Superior temporal gyrus (tissue), 1 donor: ENCODE data around the gene RNF114.
A peak's percentile ranks its signal among the peaks of the same experiment; 100 is the strongest.
"Not testable (repeated sequence)": the region's sequence is repeated elsewhere in the genome, so short reads cannot be mapped to it uniquely, and the experiment has no call there.

Source experiments
- DNase-seq: peaks from one replicate; pipeline ENCODE4 v3.0.0-alpha.2; 2016; ENCODE audit errors: extremely low spot score

The RNF114 gene

DNA sequence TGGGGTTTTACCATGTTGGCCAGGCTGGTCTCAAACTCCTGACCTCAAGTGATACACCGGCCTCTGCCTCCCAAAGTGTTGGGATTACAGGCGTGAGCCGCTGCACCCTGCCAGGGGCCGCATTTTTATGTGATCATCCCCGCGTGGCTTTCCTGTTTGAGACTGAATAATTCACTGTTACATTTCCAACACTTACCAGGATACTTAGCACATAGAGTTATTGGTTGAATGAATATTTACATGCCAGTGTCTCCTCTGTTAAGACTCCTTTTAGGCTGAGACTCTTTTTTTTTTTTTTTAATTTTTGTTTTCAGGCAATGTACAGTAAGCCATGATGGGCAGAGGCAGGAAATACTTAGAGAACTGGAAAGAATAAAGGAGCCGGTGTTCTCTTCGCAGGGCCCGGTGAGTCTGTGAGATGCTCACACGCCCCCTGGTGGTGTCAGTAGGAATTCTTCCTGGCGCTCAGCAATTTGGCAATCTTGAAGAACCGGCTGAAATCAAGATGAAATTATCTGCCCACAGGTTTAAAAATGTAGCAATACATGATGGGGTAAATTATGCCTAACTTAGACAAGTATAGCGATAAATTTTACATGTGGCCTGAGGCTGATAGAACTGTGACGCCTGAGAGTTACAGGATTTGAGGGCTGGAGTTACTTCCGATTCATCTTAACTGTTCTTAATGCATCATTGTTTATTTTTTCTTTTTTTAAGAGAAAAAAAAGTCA, 7.6 kb upstream of the RNF114 start:
- peak; percentile 96 for DNase-seq

DNA sequence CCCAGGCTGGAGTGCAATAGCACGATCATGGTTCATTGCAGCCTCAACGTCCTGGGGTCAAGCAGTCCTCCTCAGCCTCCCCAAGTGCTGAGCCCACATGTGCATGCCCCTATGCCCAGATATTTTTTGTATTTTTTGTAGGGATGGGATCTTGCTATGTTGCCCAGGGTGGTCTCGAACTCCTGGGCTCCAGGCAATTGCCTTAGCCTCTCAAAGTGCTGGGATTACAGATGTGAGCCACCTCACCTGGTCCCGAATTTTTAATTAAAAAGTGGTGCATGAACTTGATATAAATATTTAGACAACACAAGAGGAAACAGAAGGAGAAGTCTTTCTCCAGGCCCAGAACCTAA, 7.1 kb upstream of the RNF114 start:
- DNase-seq, result no peak

DNA sequence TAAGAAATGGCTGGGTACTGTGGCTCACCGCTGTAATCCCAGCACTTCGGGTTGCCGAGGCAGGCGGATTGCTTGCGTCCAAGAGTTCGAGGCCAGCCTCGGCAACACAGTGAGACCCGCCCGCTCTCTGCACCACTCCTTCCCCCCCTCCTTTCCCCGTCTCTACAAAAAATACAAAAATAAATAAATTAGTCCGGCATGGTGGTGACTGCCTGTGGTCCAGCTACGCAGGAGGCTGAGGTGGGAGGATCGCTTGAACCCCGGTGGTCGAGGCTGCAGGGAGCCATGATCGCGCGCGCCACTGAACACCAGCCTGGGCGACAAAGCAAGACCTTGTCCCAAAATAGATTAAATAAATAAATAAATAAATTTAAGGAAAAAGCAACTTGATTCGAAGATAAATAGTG, 448 bp upstream of the RNF114 start:
- no peak for DNase-seq

DNA sequence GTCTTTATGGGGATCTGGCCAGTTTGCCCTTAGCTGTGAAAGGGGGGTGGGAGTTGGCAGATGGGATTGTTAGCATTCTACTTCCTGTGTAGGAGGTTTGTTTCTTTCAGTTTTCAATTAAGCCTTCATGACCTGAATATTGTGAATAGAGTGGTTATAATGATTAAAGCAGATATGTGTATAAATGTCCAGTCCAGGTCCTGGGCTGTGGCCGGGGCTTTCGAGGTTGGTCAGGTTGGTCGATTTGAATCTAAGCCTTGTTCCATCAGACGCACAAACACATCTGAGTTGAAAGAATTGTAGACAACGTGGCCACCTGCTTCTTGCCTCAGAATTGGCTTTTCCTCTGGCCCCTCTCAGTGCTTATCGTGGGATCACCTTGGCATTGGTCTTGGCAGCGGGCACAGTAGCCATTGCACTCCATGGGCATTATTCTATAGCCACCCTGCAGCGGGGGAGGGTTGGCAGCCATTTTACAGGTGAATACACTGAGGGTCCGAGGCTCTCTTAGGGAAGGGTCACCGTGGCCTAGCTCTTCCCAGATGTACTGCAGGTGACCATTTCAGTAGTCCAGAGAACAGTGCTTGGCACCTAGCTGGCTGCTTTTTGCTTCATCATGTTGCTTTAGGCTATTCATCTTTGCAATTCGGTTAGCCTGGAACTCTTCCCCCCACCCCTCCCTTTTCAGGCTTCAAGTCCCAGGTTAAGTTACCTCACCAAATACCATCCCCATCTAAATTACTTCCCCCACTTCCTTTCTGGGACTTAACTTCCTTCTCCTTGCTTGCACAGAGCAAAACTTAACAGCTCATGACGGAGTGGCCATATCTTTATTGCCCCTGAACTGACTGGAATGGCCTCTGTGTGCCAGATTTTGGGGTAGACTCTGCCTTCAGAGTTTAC, 1.1 kb downstream of the RNF114 start:
- no peak for DNase-seq

DNA sequence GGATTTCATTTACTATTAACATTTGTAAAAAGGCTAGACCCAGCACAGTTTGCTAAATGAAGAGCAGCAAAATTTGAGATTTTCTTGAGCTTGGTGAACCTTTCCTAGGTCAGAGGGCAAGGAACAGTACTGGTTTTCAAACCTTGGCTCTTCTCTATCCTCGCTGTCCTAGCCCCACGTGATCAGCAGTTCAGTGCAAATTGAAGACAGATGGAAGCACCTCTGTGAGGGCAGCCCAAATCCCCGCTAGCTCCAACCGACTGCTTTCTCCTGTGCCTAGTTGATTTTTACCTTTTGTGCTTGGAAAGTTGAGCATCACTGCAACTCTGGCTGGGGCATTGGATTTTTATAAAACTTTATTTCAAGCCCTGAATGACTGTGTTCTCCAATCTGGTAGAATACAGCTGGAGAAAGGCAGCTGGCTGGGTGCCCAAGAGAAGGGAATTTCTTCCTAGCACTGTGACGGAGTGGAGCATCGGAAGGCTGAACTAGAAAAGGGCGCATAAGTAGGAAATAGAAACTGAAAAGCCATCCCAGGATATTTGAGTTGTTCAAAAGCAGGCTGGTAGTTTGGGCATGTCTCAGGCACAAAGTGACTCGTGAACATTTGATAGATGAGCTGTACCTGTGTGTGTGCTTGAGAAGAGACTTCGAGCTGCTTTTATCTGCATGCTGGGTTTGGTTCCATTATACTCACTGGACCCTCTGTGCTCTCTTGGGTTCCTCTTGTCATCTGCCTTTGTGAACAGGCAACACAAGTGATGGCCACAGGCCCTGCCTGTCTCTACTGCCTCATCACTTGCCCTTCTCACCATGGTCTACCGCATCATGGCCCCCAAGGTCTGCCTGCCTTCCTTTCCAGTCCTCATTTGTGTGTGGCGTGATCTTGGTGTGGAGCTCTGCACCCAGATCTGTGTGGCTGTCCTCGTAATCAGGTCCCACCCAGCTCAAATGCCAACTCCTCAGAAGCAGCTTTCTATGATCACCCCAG, 2.3 kb downstream of the RNF114 start:
- DNase-seq, result peak; percentile 48

DNA sequence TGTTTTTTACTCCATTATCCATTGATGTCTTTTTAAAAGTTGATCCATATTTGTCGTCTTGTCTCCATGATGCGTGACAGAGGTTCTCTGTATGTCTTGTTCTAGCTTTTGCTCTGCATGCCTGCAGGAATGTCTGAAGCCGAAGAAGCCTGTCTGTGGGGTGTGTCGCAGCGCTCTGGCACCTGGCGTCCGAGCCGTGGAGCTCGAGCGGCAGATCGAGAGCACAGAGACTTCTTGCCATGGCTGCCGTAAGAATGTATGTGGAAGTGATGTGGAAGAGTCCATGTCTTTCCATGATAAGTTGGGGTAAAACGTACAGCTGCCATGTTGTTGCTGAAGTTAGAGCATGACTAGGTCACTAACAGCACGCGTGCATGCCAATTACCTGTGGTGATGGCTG, 5.3 kb downstream of the RNF114 start:
- no peak for DNase-seq

DNA sequence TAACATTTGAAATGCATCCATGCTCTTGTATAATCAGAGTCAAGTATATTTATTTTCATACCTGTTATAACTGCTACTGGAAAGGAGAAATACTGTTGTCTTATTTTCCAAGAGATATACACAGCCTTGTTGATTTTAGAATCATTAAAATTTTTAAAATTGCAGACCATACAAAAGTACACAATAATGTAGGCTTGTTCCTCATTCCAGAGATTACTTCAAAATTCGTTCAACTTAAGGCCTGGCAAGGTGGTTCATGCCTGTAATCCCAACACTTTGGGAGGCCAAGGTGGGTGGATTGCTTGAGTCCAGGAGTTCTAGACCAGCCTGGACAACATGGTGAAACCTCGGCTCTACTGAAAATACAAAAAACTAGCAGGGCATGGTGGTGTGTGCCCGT, 6.1 kb downstream of the RNF114 start:
- no peak for DNase-seq

DNA sequence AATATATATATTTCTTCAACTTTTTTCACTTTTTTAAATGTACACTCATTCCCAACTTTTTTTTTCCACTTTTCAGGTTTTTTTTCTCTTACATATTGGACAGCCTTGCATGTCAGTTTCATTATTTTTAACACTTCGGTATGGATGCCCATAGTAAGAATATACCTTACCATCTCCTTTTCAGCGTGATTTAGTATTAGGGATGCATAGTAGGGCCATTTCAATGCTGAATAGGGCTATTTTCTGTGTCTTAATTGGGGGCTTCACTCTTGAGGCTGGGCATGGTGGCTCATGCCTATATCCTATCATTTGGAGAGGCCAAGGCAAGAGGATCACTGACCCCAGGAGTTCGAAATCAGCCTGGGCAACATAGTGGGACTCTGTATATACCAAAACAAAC, 6.7 kb downstream of the RNF114 start:
- no peak for DNase-seq

DNA sequence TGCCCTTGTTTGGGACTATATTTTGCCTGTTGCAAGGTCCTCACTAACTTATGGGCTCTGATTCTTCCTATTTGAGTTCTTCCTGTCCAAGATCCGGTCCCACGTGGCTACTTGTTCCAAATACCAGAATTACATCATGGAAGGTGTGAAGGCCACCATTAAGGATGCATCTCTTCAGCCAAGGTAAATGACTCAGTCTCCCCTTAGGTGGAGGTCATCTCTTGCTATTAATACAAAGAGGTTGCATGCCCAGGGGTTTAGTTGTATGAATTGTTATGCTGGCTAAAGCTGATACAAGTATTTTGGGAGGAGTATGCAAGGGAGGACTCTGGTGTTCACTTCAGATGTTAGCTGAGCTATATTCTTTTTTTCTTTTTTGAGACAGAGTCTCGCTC, 9.1 kb downstream of the RNF114 start:
- DNase-seq, result no peak

DNA sequence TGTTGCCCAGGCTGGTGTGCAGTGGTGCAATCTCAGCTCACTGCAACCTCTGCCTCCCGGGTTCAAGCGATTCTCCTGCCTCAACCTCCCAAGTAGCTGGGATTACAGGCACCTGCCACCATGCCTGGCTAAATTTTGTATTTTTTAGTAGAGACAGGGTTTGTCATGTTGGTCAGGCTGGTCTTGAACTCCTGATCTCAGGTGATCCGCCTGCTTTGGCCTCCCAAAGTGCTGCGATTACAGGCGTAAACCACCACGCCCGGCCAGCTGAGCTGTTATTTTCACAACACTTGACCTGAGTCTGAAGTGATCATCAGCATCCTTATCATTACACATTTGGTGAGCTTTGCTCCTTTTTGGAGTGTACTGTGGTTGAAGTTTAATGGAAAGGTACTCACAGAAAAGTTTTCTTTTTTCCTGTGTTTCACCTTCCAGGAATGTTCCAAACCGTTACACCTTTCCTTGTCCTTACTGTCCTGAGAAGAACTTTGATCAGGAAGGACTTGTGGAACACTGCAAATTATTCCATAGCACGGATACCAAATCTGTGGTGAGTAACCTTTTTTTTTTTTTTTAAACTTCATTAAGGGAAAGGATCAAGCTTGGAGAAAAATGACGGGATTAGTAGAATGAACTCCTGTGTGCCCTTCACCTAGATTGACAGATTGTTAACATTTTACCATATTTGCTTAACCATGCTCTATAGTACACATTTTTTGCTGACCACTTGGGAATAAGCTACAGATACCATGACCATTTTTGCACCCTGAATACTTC, 9.7 kb downstream of the RNF114 start:
- DNase-seq, result no peak

DNA sequence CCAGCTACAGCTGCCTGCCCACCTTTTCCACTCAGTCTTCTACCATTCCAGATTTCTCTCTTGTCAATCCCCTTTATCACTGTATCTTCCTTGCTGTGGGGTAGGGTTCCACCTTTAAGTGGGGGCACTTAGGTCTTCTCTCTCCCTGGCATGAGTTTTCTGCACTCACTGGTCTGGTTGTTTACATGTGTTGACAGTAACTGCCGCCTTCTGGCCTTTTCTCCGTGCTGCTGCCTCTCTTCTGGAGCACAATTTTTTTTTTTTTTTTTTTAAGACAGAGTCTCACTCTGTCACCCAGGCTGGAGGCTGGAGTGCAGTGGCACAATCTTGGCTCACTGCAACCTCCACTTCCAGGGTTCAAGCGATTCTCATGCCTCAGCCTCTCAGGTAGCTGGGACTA, 12.0 kb downstream of the RNF114 start:
- DNase-seq, result no peak

DNA sequence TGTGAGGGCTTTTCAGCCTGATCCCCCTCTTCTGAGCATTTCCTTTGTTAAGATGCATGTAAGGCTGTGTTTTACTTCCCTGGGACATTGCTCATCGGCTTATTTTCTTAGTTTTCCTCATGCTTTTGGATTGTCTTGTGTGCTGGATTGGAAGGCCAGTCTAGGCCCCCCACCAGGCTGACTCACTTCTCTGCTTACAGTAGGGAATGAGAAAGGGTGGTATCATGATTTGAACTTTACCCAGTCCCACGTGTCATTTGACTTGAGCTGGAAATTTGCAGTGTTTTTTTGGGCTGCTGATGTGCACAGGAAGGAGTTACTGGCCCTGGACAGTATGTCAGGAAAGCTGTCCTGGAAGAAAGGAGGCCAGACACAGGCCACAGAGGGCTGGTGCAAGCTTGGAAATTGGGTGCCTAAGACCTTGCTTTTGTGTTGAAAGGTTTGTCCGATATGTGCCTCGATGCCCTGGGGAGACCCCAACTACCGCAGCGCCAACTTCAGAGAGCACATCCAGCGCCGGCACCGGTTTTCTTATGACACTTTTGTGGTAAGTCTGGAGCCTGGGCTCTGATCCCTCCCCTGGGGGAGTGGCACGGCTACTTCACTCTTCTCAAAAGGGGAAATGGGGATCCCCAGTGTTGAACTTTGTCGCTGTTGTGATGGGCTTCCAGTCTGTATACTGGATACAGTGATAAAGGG, 12.8 kb downstream of the RNF114 start:
- no peak for DNase-seq

DNA sequence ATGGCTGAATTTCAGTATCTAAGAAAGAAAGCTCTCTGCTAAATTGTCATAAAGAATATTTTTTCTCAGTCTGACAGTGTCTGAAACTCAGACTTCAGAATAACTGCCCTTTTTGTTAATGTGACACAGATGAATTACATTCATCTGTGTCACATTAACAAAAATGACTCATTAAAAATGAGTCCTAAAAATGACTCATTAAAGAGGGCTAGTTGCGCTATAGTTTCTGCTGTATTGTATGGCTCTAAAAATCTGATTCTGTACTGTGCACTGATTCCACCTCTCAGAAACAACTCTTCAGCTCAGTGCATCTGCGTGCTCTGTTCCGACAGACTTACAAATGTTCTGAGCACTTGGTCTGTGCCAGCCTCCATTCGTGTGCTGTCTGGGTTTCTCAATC, 15.0 kb downstream of the RNF114 start:
- no peak for DNase-seq

DNA sequence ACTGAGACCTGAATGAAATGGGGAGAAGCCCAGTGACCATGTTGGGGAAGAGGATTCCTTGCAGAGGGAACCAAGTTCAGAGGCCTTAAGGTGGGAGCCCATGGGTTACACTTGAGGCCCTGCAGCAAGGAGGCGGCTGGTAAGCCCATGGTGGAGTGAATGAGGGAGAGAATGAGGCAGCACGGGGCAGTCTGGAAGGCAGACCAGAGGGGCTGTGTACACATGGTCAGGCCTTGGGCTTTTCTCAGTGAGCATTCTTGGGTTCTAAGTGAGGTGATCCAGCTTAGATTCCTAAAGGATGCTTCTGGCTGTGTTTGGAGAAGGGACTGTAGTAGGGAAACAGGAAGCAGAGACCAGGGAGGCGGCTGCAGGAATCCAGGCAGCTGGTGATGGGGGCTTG, 19.0 kb downstream of the RNF114 start:
- no peak for DNase-seq

DNA sequence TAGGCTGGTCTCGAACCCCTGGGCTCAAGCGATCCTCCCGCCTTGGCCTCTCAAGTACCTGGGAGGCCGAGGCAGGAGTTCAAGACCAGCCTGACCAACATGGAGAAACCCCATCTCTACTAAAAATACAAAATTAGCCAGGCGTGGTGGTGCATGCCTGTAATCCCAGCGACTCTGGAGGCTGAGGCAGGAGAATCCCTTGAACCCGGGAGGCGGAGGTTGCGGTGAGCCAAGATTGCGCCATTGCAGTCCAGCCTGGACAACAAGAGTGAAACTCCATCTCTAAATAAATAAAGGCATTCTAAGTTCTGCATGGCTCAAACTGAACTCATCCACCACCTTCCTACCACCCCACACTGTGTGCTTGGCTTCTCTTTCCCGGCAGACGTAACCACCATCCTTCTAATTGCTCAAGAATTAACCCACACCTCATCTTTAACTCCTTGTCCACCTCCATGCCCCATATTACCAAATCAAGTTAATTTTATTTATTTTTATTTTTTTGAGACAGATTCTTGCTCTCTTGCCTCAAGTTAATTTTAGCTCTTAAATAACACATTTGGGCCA, 19.7 kb downstream of the RNF114 start:
- not testable (repeated sequence) for DNase-seq

DNA sequence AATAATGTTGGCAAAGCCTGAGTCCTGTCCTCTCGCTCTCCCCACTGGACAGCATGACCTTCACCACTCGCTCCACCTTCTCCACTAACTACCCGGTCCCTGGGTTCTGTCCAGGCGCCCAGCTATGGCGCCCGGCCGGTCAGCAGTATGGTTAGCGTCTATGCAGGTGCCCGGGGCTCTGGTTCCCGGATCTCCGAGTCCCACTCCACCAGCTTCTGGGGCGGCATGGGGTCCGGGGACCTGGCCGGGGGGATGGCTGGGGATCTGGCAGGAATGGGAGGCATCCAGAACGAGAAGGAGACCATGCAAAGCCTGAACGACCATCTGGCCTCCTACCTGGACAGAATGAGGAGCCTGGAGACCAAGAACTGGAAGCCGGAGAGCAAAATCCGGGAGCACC, 20.5 kb downstream of the RNF114 start:
- no peak for DNase-seq

DNA sequence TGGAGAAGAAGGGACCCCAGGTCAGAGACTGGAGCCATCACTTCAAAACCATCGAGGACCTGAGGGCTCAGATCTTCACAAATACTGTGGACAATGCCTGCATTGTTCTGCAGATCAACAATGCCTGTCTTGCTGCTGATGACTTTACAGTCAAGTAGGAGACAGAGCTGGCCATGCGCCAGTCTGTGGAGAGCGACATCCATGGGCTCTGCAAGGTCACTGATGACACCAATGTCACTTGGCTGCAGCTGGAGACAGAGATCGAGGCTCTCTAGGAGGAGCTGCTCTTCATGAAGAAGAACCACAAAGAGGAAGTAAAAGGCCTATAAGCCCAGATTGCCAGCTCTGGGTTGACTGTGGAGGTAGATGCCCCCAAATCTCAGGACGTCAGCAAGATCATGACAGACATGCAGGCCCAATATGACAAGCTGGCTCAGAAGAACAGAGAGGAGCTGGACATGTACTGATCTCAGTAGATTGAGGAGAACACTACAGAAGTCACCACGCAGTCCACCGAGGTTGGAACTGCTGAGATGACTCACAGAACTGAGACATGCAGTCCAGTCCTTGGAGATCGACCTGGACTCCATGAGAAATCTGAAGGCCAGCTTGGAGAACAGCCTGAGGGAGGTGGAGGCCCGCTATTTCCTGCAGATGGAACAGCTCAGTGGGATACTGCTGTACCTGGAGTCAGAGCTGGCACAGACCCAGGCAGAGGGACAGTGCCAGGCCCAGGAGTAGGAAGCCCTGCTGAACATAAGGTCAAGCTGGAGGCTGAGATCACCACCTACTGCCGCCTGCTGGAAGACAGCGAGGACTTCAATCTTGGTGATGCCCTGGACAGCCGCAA, 21.1 kb downstream of the RNF114 start:
- peak; percentile 87 for DNase-seq

DNA sequence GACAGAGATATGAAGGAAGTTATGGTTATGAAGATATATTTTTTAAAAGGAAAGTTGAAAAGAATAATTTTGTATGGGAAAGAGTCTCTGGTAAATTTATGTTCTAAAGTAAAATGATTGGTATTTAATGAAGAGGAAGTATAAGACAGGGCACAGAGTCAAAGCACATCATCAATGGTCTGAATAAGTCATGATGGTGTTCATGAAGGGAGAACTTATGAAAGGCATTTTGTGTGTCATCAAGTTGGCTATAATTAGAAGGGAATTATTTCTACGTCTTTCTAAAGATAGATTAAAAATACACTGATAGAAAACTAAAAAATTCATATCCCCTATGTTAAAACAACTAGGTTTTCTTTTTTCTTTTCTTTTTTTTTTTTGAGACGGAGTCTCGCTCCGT, 25.2 kb downstream of the RNF114 start:
- DNase-seq, result no peak
